ENCODE data around the gene PMEPA1.

The PMEPA1 gene

GRCh38 chr20:57666106-57666833, 43.5 kb downstream of the PMEPA1 start:
- DNase-seq (ENCODE audit: low spot score), result no peak
- TF ChIP-seq, protein P1, sequence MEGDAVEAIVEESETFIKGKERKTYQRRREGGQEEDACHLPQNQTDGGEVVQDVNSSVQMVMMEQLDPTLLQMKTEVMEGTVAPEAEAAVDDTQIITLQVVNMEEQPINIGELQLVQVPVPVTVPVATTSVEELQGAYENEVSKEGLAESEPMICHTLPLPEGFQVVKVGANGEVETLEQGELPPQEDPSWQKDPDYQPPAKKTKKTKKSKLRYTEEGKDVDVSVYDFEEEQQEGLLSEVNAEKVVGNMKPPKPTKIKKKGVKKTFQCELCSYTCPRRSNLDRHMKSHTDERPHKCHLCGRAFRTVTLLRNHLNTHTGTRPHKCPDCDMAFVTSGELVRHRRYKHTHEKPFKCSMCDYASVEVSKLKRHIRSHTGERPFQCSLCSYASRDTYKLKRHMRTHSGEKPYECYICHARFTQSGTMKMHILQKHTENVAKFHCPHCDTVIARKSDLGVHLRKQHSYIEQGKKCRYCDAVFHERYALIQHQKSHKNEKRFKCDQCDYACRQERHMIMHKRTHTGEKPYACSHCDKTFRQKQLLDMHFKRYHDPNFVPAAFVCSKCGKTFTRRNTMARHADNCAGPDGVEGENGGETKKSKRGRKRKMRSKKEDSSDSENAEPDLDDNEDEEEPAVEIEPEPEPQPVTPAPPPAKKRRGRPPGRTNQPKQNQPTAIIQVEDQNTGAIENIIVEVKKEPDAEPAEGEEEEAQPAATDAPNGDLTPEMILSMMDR (IDR thresholded peaks at IDR 0.05; ENCODE audit: borderline replicate concordance, control extremely low read depth, extremely low read depth, insufficient read depth, missing control alignments), result no peak
- in situ Hi-C loops (cut with MboI; ENCODE audit: low sequenced_read_pairs, unreplicated experiment), result loop anchor here (25.0 kb wide), 1 partner anchor 421 kb away; no protein-coding TSS in a partner anchor

GRCh38 chr20:57665589-57665971, 44.2 kb downstream of the PMEPA1 start:
- TF ChIP-seq, protein P1 (IDR thresholded peaks at IDR 0.05; ENCODE audit: borderline replicate concordance, control extremely low read depth, extremely low read depth, insufficient read depth, missing control alignments), result no peak
- no peak for DNase-seq (ENCODE audit: low spot score)
- in situ Hi-C loops (cut with MboI; ENCODE audit: low sequenced_read_pairs, unreplicated experiment), result loop anchor here (25.0 kb wide), 1 partner anchor 422 kb away; no protein-coding TSS in a partner anchor

- DNase-seq (ENCODE audit: low spot score), result no peak
- TF ChIP-seq, protein P1 (IDR thresholded peaks at IDR 0.05; ENCODE audit: borderline replicate concordance, control extremely low read depth, extremely low read depth, insufficient read depth, missing control alignments), result no peak
- in situ Hi-C loops (cut with MboI; ENCODE audit: low sequenced_read_pairs, unreplicated experiment), result loop anchor here (25.0 kb wide), 1 partner anchor 422 kb away; no protein-coding TSS in a partner anchor
Measured at GRCh38 chr20:57664924-57665588, 44.8 kb downstream of the PMEPA1 start.

GRCh38 chr20:57664476-57664875, 45.3 kb downstream of the PMEPA1 start:
- TF ChIP-seq, protein P1 (IDR thresholded peaks at IDR 0.05; ENCODE audit: borderline replicate concordance, control extremely low read depth, extremely low read depth, insufficient read depth, missing control alignments), result no peak
- in situ Hi-C loops (cut with MboI; ENCODE audit: low sequenced_read_pairs, unreplicated experiment), result loop anchor here (25.0 kb wide), 1 partner anchor 423 kb away; no protein-coding TSS in a partner anchor

DNA sequence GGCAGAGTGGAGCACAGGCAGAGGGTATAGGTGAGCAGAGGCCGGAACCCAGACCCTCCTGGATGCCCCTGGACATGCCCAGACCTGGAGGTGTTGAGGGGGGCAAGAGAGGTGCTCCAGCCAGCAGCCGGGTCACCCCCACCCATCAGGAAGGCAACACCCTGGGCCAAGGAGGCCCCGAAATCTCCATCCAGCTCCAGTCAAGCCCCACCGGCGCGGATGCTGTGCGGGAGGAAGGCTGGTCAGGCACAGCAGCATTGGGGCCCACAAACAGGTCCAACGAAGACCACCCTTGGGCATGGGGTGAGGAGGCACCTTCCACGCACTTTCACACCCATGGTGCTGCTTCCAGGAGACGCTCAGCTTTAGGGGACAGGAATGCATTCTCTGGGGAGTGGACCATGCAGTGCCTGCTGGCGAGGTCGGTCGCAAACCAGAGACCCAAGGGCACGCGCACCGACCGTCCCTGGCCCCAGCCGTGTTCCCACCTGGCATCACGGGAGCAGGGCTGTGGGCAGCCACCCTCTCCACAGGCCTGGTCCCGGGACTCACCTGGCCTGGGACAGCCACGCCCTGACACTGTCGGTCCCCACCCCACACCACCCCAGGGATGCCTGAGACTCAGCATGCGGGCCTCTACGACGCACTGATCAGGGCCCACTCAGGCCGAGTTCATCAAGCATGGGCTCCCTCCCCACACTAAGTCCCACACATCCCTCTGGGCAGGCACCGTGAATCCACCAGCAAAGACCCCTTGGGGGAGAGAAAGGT, 45.9 kb downstream of the PMEPA1 start:
- DNase-seq (ENCODE audit: low spot score), result no peak
- in situ Hi-C loops (cut with MboI; ENCODE audit: low sequenced_read_pairs, unreplicated experiment), result loop anchor here (25.0 kb wide), 1 partner anchor 423 kb away; no protein-coding TSS in a partner anchor
- TF ChIP-seq, protein P1 (IDR thresholded peaks at IDR 0.05; ENCODE audit: borderline replicate concordance, control extremely low read depth, extremely low read depth, insufficient read depth, missing control alignments), result no peak

More at GRCh38 chr20:57664476-57664875, 45.3 kb downstream of the PMEPA1 start:
- no peak for DNase-seq (ENCODE audit: low spot score)

DNA sequence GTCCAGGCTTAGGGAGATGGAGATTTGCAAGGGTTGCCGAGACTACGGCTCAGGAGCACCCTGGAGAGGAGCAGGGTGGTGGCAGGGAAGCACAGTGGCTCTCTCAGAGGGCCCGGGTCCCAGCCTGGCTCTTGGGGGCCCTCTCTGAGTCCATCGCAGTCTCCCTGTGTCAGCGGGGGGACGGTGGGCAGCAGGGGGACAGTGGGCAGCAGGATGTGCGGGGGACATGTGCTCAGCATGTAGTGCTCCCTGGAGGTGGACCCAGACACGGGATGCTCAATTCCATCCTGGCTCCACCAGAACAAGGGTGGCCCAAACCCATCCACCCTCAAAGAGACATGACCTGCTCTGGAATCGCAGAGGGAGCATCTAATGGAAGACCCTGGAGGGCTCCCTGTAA, 46.6 kb downstream of the PMEPA1 start:
- in situ Hi-C loops (cut with MboI; ENCODE audit: low sequenced_read_pairs, unreplicated experiment), result loop anchor here (25.0 kb wide), 1 partner anchor 424 kb away; no protein-coding TSS in a partner anchor
- TF ChIP-seq, protein P1 (IDR thresholded peaks at IDR 0.05; ENCODE audit: borderline replicate concordance, control extremely low read depth, extremely low read depth, insufficient read depth, missing control alignments), result no peak
- no peak for DNase-seq (ENCODE audit: low spot score)

Data from GM13976 (cell line).